ENCODE measurements around the gene NUFIP1.

DNA sequence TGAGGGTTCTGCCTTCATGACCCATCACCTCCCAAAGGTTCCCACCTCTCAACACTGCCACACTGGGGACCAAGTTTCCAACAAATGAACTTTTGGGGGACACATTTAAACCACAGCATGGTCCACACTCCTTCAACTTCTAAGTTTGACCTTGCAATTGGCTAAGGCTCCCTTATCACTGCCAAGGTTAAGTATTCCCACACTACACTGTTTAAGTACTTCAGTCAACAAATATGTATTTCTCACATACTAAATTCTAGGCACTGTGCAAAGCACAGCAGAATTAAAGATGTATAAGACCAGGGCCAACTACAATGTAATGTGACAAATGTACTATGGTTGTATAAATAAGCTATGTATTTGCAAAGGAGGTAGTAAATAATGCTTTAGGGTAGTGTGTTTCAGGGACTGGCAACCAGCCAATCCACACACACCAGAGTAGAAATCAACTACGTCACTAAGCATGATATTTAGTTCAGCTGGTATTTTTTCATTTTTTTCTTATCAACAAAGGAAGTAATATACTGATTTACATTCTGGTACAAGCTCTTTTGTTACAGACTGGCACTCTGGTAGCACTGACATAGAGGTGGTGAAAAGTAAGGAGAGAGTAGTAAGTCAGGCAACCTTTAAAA is 12.2 kb downstream of the NUFIP1 start:
- TF ChIP-seq CTCF (IDR thresholded peaks at IDR 0.05; ENCODE audit: extremely low read depth in 1 of 2, insufficient read depth in 1 of 2, low read depth in 1 of 2, low read length in 2 of 2) (no peak), EZH2 (IDR thresholded peaks at IDR 0.05; ENCODE audit: borderline replicate concordance, low read depth, low read length, severe bottlenecking) (no peak), POLR2AphosphoS5 (IDR thresholded peaks at IDR 0.05; ENCODE audit: insufficient read depth, low read depth, low read length) (no peak), POLR2A (IDR thresholded peaks at IDR 0.05; ENCODE audit: low read depth, low read length) (no peak), GATA2 (IDR thresholded peaks at IDR 0.05; ENCODE audit: insufficient read depth, insufficient read length, low read depth, low read length) (no peak), MYC (IDR thresholded peaks at IDR 0.05; ENCODE audit: low read depth, low read length) (no peak), FOS (IDR thresholded peaks at IDR 0.05; ENCODE audit: borderline replicate concordance, insufficient read depth, low read length) (no peak), JUN (IDR thresholded peaks at IDR 0.05; ENCODE audit: borderline replicate concordance, insufficient read depth, insufficient read length, low read depth) (no peak), MAX (IDR thresholded peaks at IDR 0.05; ENCODE audit: insufficient read depth, insufficient read length) (no peak)

Measured in endothelial cell of umbilical vein (primary cell).